ENCODE results near the gene CCR5. TPM values are rescaled to one million over a fixed set of nuclear protein-coding genes. Genes with fewer than 3 reads are reported as not detected.
"Not testable (repeated sequence)": the region's sequence is repeated elsewhere in the genome, so short reads cannot be mapped to it uniquely, and the experiment has no call there.

The CCR5 gene
- total RNA-seq, 3 donors from 2014 or later, result 0.73 to 0.98 (median 0.96) TPM

DNA sequence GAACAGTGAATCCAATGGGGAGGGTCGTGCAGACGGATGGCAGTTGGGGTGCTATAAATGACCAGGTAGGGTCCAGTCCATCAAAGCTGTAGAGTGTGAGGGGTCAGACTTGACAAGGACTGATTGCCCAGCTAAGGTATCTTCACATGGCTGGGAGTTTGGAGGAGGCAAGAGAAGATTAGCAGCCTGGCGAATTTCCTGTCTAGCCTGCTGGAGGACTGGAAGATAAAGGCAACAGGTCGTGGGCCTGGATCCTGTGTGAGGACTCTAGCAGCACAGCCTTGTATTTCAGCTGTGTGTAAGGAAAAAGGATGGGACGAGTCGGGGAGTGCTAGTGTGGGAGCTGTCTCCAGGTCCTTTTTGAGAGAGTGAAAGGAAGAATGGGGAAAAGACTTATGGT is 18.6 kb downstream of the CCR5 start:
- intact Hi-C loops (cut with DNase I; ENCODE audit: low total_unique reads), result no loop called here
- Histone ChIP-seq H3K27ac (no peak overlapping the region), H3K9me3 (no peaks in the 10 kb centered on the region), H3K36me3 (no peaks in the 10 kb centered on the region), H3K4me1 (no peaks in the 10 kb centered on the region), H3K4me3 (no peak overlapping the region), H3K27me3 (peaks cover 0 to 2% of the 10 kb centered on the region in 2 donors)
- TF ChIP-seq, protein P1, sequence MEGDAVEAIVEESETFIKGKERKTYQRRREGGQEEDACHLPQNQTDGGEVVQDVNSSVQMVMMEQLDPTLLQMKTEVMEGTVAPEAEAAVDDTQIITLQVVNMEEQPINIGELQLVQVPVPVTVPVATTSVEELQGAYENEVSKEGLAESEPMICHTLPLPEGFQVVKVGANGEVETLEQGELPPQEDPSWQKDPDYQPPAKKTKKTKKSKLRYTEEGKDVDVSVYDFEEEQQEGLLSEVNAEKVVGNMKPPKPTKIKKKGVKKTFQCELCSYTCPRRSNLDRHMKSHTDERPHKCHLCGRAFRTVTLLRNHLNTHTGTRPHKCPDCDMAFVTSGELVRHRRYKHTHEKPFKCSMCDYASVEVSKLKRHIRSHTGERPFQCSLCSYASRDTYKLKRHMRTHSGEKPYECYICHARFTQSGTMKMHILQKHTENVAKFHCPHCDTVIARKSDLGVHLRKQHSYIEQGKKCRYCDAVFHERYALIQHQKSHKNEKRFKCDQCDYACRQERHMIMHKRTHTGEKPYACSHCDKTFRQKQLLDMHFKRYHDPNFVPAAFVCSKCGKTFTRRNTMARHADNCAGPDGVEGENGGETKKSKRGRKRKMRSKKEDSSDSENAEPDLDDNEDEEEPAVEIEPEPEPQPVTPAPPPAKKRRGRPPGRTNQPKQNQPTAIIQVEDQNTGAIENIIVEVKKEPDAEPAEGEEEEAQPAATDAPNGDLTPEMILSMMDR (IDR thresholded peaks at IDR 0.05), result no peak
- no peak for TF ChIP-seq POLR2AphosphoS5 (IDR thresholded peaks at IDR 0.05)
- no peak for TF ChIP-seq POLR2A (IDR thresholded peaks at IDR 0.05)
- DNase-seq (ENCODE audit: low spot score in 2 of 2), result no peak

DNA sequence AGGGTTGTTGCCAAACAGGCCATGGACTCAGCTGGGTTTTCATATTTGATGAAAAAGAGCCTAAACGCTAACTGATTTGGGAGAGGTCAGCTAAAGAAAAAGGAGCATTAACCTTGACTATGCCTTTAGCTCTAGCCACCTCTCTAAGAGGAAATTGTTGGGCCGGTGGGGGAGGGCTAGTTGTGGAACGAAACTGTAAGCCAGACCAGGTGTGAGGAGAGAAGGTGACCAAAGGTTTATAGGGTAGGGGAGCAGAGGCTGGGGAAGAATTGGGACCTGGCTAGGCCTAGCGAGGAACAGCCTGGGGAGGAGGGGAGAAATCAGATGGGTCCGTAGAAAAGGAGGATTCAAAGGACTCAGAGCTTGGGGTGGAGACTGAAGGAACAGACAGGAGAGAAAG is 20.8 kb downstream of the CCR5 start:
- H3K27ac ChIP-seq; H3K9me3 ChIP-seq; H3K4me3 ChIP-seq; H3K4me1 ChIP-seq; intact Hi-C loops (cut with DNase I; ENCODE audit: low total_unique reads); H3K27me3 ChIP-seq; H3K36me3 ChIP-seq; DNase-seq (ENCODE audit: low spot score in 2 of 2): not testable (repeated sequence)

DNA sequence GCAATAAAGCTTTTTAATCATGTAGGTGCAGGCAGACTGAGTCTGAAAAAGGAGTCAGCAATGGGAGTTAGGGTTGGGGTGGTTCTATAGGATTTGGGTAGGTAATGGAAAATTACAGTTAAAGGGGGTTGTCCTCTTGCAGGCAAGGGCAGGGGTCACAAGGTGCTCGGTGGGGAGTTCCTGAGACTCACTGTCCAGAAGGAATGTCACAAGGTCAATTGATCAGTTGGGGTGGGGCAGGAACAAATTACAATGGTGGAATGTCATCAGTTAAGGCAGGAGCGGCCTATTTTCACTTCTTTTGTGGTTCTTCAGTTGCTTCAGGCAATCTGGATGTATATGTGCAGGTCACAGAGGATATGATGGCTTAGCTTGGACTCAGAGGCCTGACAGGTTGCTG is 22.3 kb downstream of the CCR5 start:
- no peak for TF ChIP-seq POLR2AphosphoS5 (IDR thresholded peaks at IDR 0.05)
- TF ChIP-seq POLR2A (IDR thresholded peaks at IDR 0.05), result no peak
- TF ChIP-seq, protein P1 (IDR thresholded peaks at IDR 0.05), result no peak
- intact Hi-C loops (cut with DNase I; ENCODE audit: low total_unique reads), result no loop called here
- Histone ChIP-seq H3K4me3 (no peak overlapping the region), H3K27me3 (peaks cover 0 to 4% of the 10 kb centered on the region in 2 donors), H3K4me1 (no peaks in the 10 kb centered on the region), H3K36me3 (no peaks in the 10 kb centered on the region), H3K27ac (no peak overlapping the region), H3K9me3 (no peaks in the 10 kb centered on the region)
- no peak for DNase-seq (ENCODE audit: low spot score in 2 of 2)

DNA sequence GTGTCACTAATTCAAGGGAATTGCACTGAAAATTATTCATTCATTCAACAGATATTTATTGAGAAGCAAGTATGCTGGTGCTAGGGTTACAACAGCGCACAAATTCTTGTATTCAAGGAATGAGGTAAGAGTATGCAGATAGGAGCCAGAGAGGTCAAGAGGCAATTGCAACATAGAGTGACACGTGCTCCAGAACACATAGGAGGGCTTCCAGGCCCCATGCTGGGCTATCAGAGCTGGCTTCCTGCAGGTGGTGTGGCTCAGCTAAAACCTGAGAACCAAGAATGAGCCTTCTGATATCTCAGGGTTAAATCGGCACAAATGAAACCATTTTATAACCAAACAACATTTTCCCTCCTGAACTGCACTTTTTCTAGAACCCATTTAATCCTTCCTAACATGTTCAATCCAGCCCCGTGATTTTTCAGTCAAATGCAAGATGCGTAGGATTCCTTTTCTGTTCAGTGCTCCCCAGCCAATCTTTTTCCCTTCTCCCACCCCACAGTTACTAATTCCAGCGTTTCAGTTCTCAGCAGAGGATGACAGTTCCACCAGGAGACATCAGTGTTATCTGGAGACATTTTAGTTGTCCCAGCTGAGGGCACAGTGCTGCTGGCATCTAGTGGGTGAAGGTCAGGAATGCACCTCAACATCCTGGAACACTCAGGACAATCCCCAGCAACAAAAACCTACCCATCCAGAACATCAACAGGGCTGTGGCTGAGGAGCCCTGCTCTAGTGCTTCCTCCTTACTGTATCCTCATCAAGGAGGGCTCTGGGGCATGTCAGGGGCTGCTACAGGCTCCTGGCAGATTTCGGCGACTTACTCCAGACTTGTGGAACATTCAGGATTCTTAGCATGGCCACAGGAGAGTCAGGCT is 23.0 kb downstream of the CCR5 start:
- H3K36me3 ChIP-seq, result no peaks in the 10 kb centered on the region
- no peak for DNase-seq (ENCODE audit: low spot score in 2 of 2)

DNA sequence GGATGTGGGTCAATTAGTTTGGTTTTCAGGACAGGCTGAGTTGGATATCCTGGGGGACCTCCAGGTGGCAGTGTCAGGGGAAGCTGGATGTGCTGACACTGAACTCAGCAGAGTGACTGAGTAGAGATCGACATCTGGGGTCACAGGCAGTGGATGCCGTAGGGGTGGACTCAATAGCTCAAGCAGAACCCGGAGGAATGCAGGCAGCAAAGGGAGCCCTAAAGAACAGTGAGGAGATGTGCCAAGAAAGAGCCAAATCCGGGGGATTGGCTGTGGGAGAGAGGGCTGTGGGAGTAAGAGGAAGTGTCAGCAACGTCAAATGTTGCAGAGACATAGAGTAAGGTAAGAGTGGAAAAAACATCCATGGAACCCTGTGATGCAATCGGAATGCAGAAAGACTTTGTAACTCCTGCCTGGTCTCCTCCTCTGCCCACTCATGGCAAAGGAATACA is 24.5 kb downstream of the CCR5 start:
- no peaks in the 10 kb centered on the region for H3K4me1 ChIP-seq
- H3K27me3 ChIP-seq, result peaks cover 0 to 4% of the 10 kb centered on the region in 2 donors
- H3K9me3 ChIP-seq, result no peaks in the 10 kb centered on the region
- no peak for DNase-seq (ENCODE audit: low spot score in 2 of 2)
- no peak overlapping the region for H3K27ac ChIP-seq
- no peak overlapping the region for H3K4me3 ChIP-seq
- H3K36me3 ChIP-seq, result no peaks in the 10 kb centered on the region
- TF ChIP-seq POLR2A (IDR thresholded peaks at IDR 0.05) (no peak), POLR2AphosphoS5 (IDR thresholded peaks at IDR 0.05) (no peak)
- TF ChIP-seq, protein P1 (IDR thresholded peaks at IDR 0.05), result no peak
- intact Hi-C loops (cut with DNase I; ENCODE audit: low total_unique reads), result no loop called here

More for the DNA sequence above, 23.0 kb downstream of the CCR5 start:
- no peaks in the 10 kb centered on the region for H3K9me3 ChIP-seq
- TF ChIP-seq POLR2A (IDR thresholded peaks at IDR 0.05), result no peak
- TF ChIP-seq POLR2AphosphoS5 (IDR thresholded peaks at IDR 0.05), result no peak
- TF ChIP-seq, protein P1 (IDR thresholded peaks at IDR 0.05), result no peak
- intact Hi-C loops (cut with DNase I; ENCODE audit: low total_unique reads), result no loop called here
- no peak overlapping the region for H3K27ac ChIP-seq
- no peaks in the 10 kb centered on the region for H3K4me1 ChIP-seq
- peaks cover 0 to 4% of the 10 kb centered on the region in 2 donors for H3K27me3 ChIP-seq
- H3K4me3 ChIP-seq, result no peak overlapping the region

Measured in breast epithelium (tissue), 4 donors.